ENCODE data around the gene STX18. TPM values are rescaled to one million over a fixed set of nuclear protein-coding genes. Genes with fewer than 3 reads are reported as not detected.
"Not testable (repeated sequence)": the region's sequence is repeated elsewhere in the genome, so short reads cannot be mapped to it uniquely, and the experiment has no call there.

The STX18 gene
- total and polyA plus RNA-seq, 2 experiments from 2014 or later, result 15.9 to 18.1 TPM

GRCh38 chr4:4574052-4574451, 32.2 kb upstream of the STX18 start (continued):
- TF ChIP-seq REST (IDR thresholded peaks at IDR 0.05; ENCODE audit: unreplicated experiment), result no peak
- no peak for TF ChIP-seq POLR2AphosphoS5 (IDR thresholded peaks at IDR 0.05; ENCODE audit: low read depth)
- no peak for TF ChIP-seq JUNB (IDR thresholded peaks at IDR 0.05; ENCODE audit: unreplicated experiment)
- no peak for TF ChIP-seq ETS1 (IDR thresholded peaks at IDR 0.05)

- peaks cover 18% of the 10 kb centered on the region for H3K27me3 Mint-ChIP-seq (ENCODE audit: insufficient read depth, low read depth, poor library complexity)
These were observed 31.0 kb upstream of the STX18 start for GRCh38 chr4:4572821-4573220.

GRCh38 chr4:4569861-4570260, 28.0 kb upstream of the STX18 start:
- H3K4me1 Mint-ChIP-seq; H3K4me3 ChIP-seq; H3K36me3 ChIP-seq (ENCODE audit: insufficient read depth); H3K27ac ChIP-seq (ENCODE audit: low read depth); H3K27me3 Mint-ChIP-seq (ENCODE audit: insufficient read depth, low read depth, poor library complexity); H3K4me2 ChIP-seq; DNase-seq (ENCODE audit: low spot score); ATAC-seq; H3K4me3 Mint-ChIP-seq; H2AFZ ChIP-seq; H3F3A ChIP-seq (replicated peaks; ENCODE audit: low read depth); H3K9me2 ChIP-seq (ENCODE audit: insufficient read depth); H3K4me1 ChIP-seq (ENCODE audit: insufficient read depth); H3K27ac Mint-ChIP-seq; H3K79me2 ChIP-seq (replicated peaks; ENCODE audit: insufficient read depth): not testable (repeated sequence)
- H4K20me1 ChIP-seq (replicated peaks; ENCODE audit: insufficient read depth), result peaks cover 11% of the 10 kb centered on the region
- H3K27me3 ChIP-seq (ENCODE audit: insufficient read depth), result peaks cover 20% of the 10 kb centered on the region
- Mint-ChIP-seq H3K36me3 (ENCODE audit: low read depth) (peaks cover 33% of the 10 kb centered on the region), H3K9me3 (peaks cover 13% of the 10 kb centered on the region)

More at GRCh38 chr4:4572821-4573220, 31.0 kb upstream of the STX18 start:
- DNase-seq (ENCODE audit: low spot score) (no peak), ATAC-seq (no peak)
- H4K20me1 ChIP-seq (replicated peaks; ENCODE audit: insufficient read depth), result no peaks in the 10 kb centered on the region; the same call in none of the 2 replicates
- peaks cover 4% of the 10 kb centered on the region; the same call in 1 of the 2 replicates for H3K36me3 ChIP-seq (ENCODE audit: insufficient read depth)
- Mint-ChIP-seq H3K36me3 (ENCODE audit: low read depth) (peaks cover 29% of the 10 kb centered on the region), H3K4me3 (no peak overlapping the region), H3K9me3 (peaks cover 13% of the 10 kb centered on the region), H3K4me1 (peaks cover 11% of the 10 kb centered on the region), H3K27ac (no peak overlapping the region)
- H3K4me1 ChIP-seq (ENCODE audit: insufficient read depth), result peaks cover 5% of the 10 kb centered on the region
- H3K4me3 ChIP-seq, result no peak overlapping the region
- no peak overlapping the region for H3K4me2 ChIP-seq
- no peak overlapping the region for H2AFZ ChIP-seq
- H3F3A ChIP-seq (replicated peaks; ENCODE audit: low read depth), result no peaks in the 10 kb centered on the region; the same call in 1 of the 2 replicates
- no peaks in the 10 kb centered on the region for H3K79me2 ChIP-seq (replicated peaks; ENCODE audit: insufficient read depth)
- no peaks in the 10 kb centered on the region for H3K9me2 ChIP-seq (ENCODE audit: insufficient read depth)
- TF ChIP-seq EZH2 (IDR thresholded peaks at IDR 0.05; ENCODE audit: low read depth, unreplicated experiment) (no peak), CTCF (conservative IDR thresholded peaks at IDR 0.05; ENCODE audit: low read depth in 2 of 2) (no peak)
- H3K27me3 ChIP-seq (ENCODE audit: insufficient read depth), result peaks cover 31% of the 10 kb centered on the region
- no peak overlapping the region for H3K27ac ChIP-seq (ENCODE audit: low read depth)
